Thyroid gland (tissue), 4 donors: ENCODE data around the gene OTULIN.

Source experiments
- CTCF ChIP-seq, 6 experiments: fragments of 200-600 bp in 3 of 6; fragments of 450-650 bp in 3 of 6; sonication (generic) in 3 of 6; IDR thresholded peaks; one replicate each; pipeline ENCODE4 v1.5.1; 2016 to 2019; ENCODE audit warnings: antibody characterized with exemption in 6 of 6, mild to moderate bottlenecking in 2 of 6, inconsistent platforms in 1 of 6, moderate library complexity in 1 of 6
- POLR2A ChIP-seq, 2 donors: fragments of 450-650 bp; IDR thresholded peaks; one replicate each; pipeline ENCODE4 v1.6.1; 2017; ENCODE audit warnings: antibody characterized with exemption in 2 of 2, mild to moderate bottlenecking in 2 of 2, moderate library complexity in 1 of 2

- no peak for TF ChIP-seq POLR2A (IDR thresholded peaks at IDR 0.05)
- TF ChIP-seq CTCF (IDR thresholded peaks at IDR 0.05), result no peak
Observed at GRCh38 chr5:14672484-14673394, 8.2 kb downstream of the OTULIN start.
